CD8-positive, alpha-beta memory T cell (primary cell): ENCODE results near the gene ABHD17A. TPM values are rescaled to one million over a fixed set of nuclear protein-coding genes. Genes with fewer than 3 reads are reported as not detected.
"Not testable (repeated sequence)": the region's sequence is repeated elsewhere in the genome, so short reads cannot be mapped to it uniquely, and the experiment has no call there.

Source experiments
- CTCF ChIA-PET: fragments of 350-600 bp; sonication (Branson Sonifier 250); formaldehyde crosslinking; loops from one replicate; lab custom pipeline; 2021; ENCODE audit warnings: antibody characterized with exemption; lab: Charles Lee
- POLR2A ChIA-PET: fragments of 350-600 bp; sonication (Branson Sonifier 250); formaldehyde crosslinking; loops from one replicate; lab custom pipeline; 2021; ENCODE audit warnings: antibody characterized with exemption; lab: Charles Lee
- DNase-seq, 5 donors: peaks; one replicate each; pipeline versions ENCODE4 v3.0.0 to v3.0.0-alpha.2; 2020 to 2022; ENCODE audit warnings: mixed read lengths in 1 of 5
- H3K27ac ChIP-seq: one replicate; pipeline ENCODE4 v1.7.0; 2013; ENCODE audit warnings: low read depth, mild to moderate bottlenecking, low read length, moderate library complexity
- H3K27me3 ChIP-seq: 2 replicates; pipeline ENCODE4 v1.7.0; 2013; ENCODE audit warnings: low read length, mild to moderate bottlenecking; ENCODE audit not compliant: insufficient read depth, poor library complexity, severe bottlenecking
- H3K36me3 ChIP-seq: 2 replicates; pipeline ENCODE4 v1.7.0; 2013; ENCODE audit warnings: mild to moderate bottlenecking, low read length, moderate library complexity; ENCODE audit not compliant: insufficient read depth
- H3K4me1 ChIP-seq: 2 replicates; pipeline ENCODE4 v1.7.0; 2013; ENCODE audit warnings: mild to moderate bottlenecking, low read length, moderate library complexity; ENCODE audit not compliant: insufficient read depth
- H3K4me3 ChIP-seq: 2 replicates; pipeline ENCODE4 v1.7.0; 2013; ENCODE audit warnings: mild to moderate bottlenecking, low read length
- H3K9me3 ChIP-seq: 2 replicates; pipeline ENCODE4 v1.7.0; 2013; ENCODE audit warnings: mild to moderate bottlenecking, low read length
- H3K27ac Mint-ChIP-seq, 8 donors: one replicate each; pipeline ENCODE4 v1.8.0; 2020 to 2021; ENCODE audit warnings: mixed read lengths in 8 of 8, mild to moderate bottlenecking in 6 of 8, inconsistent platforms in 3 of 8, moderate library complexity in 3 of 8
- H3K27me3 Mint-ChIP-seq, 2 donors: one replicate each; pipeline ENCODE4 v1.8.0; 2020 to 2021; ENCODE audit warnings: mixed read lengths in 2 of 2, mild to moderate bottlenecking in 1 of 2, moderate library complexity in 1 of 2
- H3K36me3 Mint-ChIP-seq, 3 donors: one replicate each; pipeline ENCODE4 v1.8.0; 2020 to 2021; ENCODE audit warnings: mixed read lengths in 3 of 3, inconsistent platforms in 1 of 3, mild to moderate bottlenecking in 1 of 3
- H3K4me1 Mint-ChIP-seq, 3 donors: one replicate each; pipeline ENCODE4 v1.8.0; 2020 to 2021; ENCODE audit warnings: mixed read lengths in 3 of 3, inconsistent platforms in 1 of 3, mild to moderate bottlenecking in 1 of 3
- H3K4me3 Mint-ChIP-seq, 7 donors: one replicate each; pipeline ENCODE4 v1.8.0; 2020 to 2021; ENCODE audit warnings: mixed read lengths in 7 of 7, mild to moderate bottlenecking in 6 of 7, moderate library complexity in 4 of 7, inconsistent platforms in 2 of 7
- H3K9me3 Mint-ChIP-seq, 5 donors: one replicate each; pipeline ENCODE4 v1.8.0; 2020 to 2022; ENCODE audit warnings: mixed read lengths in 5 of 5, mild to moderate bottlenecking in 3 of 5, moderate library complexity in 2 of 5, inconsistent platforms in 1 of 5
- polyA plus RNA-seq: library from polyadenylated mRNA; unstranded; fragments of 300-500 nt; fragmentation: Illumina TruSeq; gene quantifications from one replicate; pipeline ENCODE4 v1.2.3, GENCODE V29; 2021
- total RNA-seq, 2 experiments: library from RNA; stranded (reverse); gene quantifications; one replicate each; pipeline ENCODE4 v1.2.3, GENCODE V29; 2021

The ABHD17A gene
- total and polyA plus RNA-seq, 3 experiments from 2014 or later, result 105 to 252 (median 114) TPM

- Mint-ChIP-seq H3K27ac (peak overlapping the region; percentile 92 to 99 (median 98)), H3K36me3 (peaks cover 0 to 50% (median 0%) of the 10 kb centered on the region in 3 donors), H3K4me1 (peaks cover 20 to 43% (median 25%) of the 10 kb centered on the region in 3 donors), H3K4me3 (peak overlapping the region; percentile 93 to 97 (median 96))
- Histone ChIP-seq H3K27ac (peak overlapping the region; percentile 86), H3K4me3 (peak overlapping the region; percentile 93), H3K4me1 (peaks cover 32% of the 10 kb centered on the region)
- not testable (repeated sequence) for DNase-seq, H3K9me3 Mint-ChIP-seq, H3K9me3 ChIP-seq, H3K27me3 ChIP-seq, H3K27me3 Mint-ChIP-seq, H3K36me3 ChIP-seq
- ChIA-PET CTCF (interaction anchor here (0.8 to 1.9 kb wide), 11 partner anchors 9 to 194 kb away, joined by 3 to 10 read pairs (median 4); partner anchors contain the start of genes ADAT3 and SCAMP4), POLR2A (interaction anchor here (0.6 to 2.5 kb wide), 5 partner anchors 10 to 552 kb away, joined by 3 to 20 read pairs (median 5); partner anchors contain the start of genes ABHD17A and TIMM13)
These were observed 10.0 kb downstream of the ABHD17A start for GRCh38 chr19:1875265-1875645.

- CTCF ChIA-PET, result interaction anchor here (0.7 to 1.9 kb wide), 12 partner anchors 8 to 195 kb away, joined by 3 to 10 read pairs (median 4); partner anchors contain the start of genes ADAT3 and SCAMP4
- peak in 2 of 5 donors; percentile 61 to 78 for DNase-seq
- Histone ChIP-seq H3K4me3 (peak overlapping the region; percentile 93), H3K4me1 (peaks cover 30% of the 10 kb centered on the region), H3K27ac (peak overlapping the region; percentile 86), H3K36me3 (peaks cover 5% of the 10 kb centered on the region), H3K9me3 (no peaks in the 10 kb centered on the region), H3K27me3 (no peaks in the 10 kb centered on the region)
- POLR2A ChIA-PET, result interaction anchor here (0.6 to 2.5 kb wide), 8 partner anchors 10 to 553 kb away, joined by 3 to 20 read pairs (median 4); partner anchors contain the start of genes ABHD17A and TIMM13
- no peaks in the 10 kb centered on the region for H3K9me3 Mint-ChIP-seq
- H3K4me1 Mint-ChIP-seq, result peaks cover 20 to 38% (median 25%) of the 10 kb centered on the region in 3 donors
- peaks cover 0 to 47% (median 0%) of the 10 kb centered on the region in 3 donors for H3K36me3 Mint-ChIP-seq
- H3K27ac Mint-ChIP-seq, result peak overlapping the region; percentile 92 to 99 (median 98)
- H3K4me3 Mint-ChIP-seq, result peak overlapping the region; percentile 93 to 97 (median 96)
- peaks cover 0 to 5% of the 10 kb centered on the region in 2 donors for H3K27me3 Mint-ChIP-seq
These were observed 10.6 kb downstream of the ABHD17A start for GRCh38 chr19:1874554-1875185.

- H3K27ac ChIP-seq, result peak overlapping the region; percentile 86
- DNase-seq, result no peak
- Mint-ChIP-seq H3K4me3 (peak overlapping the region; percentile 93 to 97 (median 96)), H3K36me3 (peaks cover 0 to 49% (median 0%) of the 10 kb centered on the region in 3 donors), H3K27ac (peak overlapping the region in 7 of 8 donors; percentile 87 to 99 (median 98)), H3K9me3 (no peaks in the 10 kb centered on the region), H3K4me1 (peaks cover 22 to 40% (median 29%) of the 10 kb centered on the region in 3 donors), H3K27me3 (peaks cover 0 to 5% of the 10 kb centered on the region in 2 donors)
- ChIA-PET POLR2A (interaction anchor here (0.6 to 1.3 kb wide), 3 partner anchors 11 to 160 kb away, joined by 3 to 11 read pairs (median 5); partner anchors contain the start of gene ABHD17A), CTCF (interaction anchor here (0.7 to 1.8 kb wide), 4 partner anchors 9 to 48 kb away, joined by 3 to 10 read pairs (median 7); partner anchors contain the start of genes ADAT3 and SCAMP4)
- peaks cover 30% of the 10 kb centered on the region for H3K4me1 ChIP-seq
- no peaks in the 10 kb centered on the region for H3K27me3 ChIP-seq
- peak overlapping the region; percentile 93 for H3K4me3 ChIP-seq
- peaks cover 5% of the 10 kb centered on the region for H3K36me3 ChIP-seq
- H3K9me3 ChIP-seq, result no peaks in the 10 kb centered on the region
These were observed 11.5 kb downstream of the ABHD17A start for GRCh38 chr19:1873524-1874473.

GRCh38 chr19:1872807-1873523 is 12.3 kb downstream of the ABHD17A start:
- peaks cover 30% of the 10 kb centered on the region for H3K4me1 ChIP-seq
- H3K9me3 ChIP-seq, result no peaks in the 10 kb centered on the region
- peak overlapping the region; percentile 93 for H3K4me3 ChIP-seq
- Mint-ChIP-seq H3K9me3 (no peaks in the 10 kb centered on the region), H3K36me3 (peaks cover 0 to 45% (median 0%) of the 10 kb centered on the region in 3 donors), H3K27ac (peak overlapping the region in 3 of 8 donors; percentile 73 to 98 (median 80)), H3K4me1 (peaks cover 24 to 44% (median 31%) of the 10 kb centered on the region in 3 donors), H3K27me3 (peaks cover 0 to 5% of the 10 kb centered on the region in 2 donors), H3K4me3 (peak overlapping the region in 4 of 7 donors; percentile 18 to 37 (median 29))
- CTCF ChIA-PET, result no interaction called here
- H3K36me3 ChIP-seq, result peaks cover 5% of the 10 kb centered on the region
- H3K27me3 ChIP-seq, result no peaks in the 10 kb centered on the region
- POLR2A ChIA-PET, result no interaction called here
- DNase-seq, result no peak
- H3K27ac ChIP-seq, result peak overlapping the region; percentile 72

GRCh38 chr19:1871630-1872029 is 13.7 kb downstream of the ABHD17A start:
- Mint-ChIP-seq H3K27me3 (peaks cover 0 to 5% of the 10 kb centered on the region in 2 donors), H3K4me3 (no peak overlapping the region), H3K36me3 (peaks cover 0 to 43% (median 0%) of the 10 kb centered on the region in 3 donors), H3K4me1 (peaks cover 27 to 50% (median 30%) of the 10 kb centered on the region in 3 donors), H3K27ac (no peak overlapping the region), H3K9me3 (no peaks in the 10 kb centered on the region)
- H3K4me3 ChIP-seq, result no peak overlapping the region
- H3K27me3 ChIP-seq, result no peaks in the 10 kb centered on the region
- no peak overlapping the region for H3K27ac ChIP-seq
- H3K9me3 ChIP-seq, result no peaks in the 10 kb centered on the region
- DNase-seq, result no peak
- H3K36me3 ChIP-seq, result peaks cover 5% of the 10 kb centered on the region
- H3K4me1 ChIP-seq, result peaks cover 29% of the 10 kb centered on the region
- ChIA-PET CTCF (interaction anchor here (2.0 kb wide), 1 partner anchor 26 kb away, joined by 4 read pairs; no protein-coding TSS in a partner anchor), POLR2A (no interaction called here)

- H3K4me1 Mint-ChIP-seq, result peaks cover 24 to 45% (median 26%) of the 10 kb centered on the region in 3 donors
- Histone ChIP-seq H3K4me1 (peaks cover 25% of the 10 kb centered on the region), H3K4me3 (no peak overlapping the region), H3K27ac (no peak overlapping the region), H3K27me3 (no peaks in the 10 kb centered on the region), H3K9me3 (no peaks in the 10 kb centered on the region), H3K36me3 (peaks cover 5% of the 10 kb centered on the region)
- no peak for DNase-seq
- no peak overlapping the region for H3K27ac Mint-ChIP-seq
- H3K36me3 Mint-ChIP-seq, result peaks cover 0 to 40% (median 0%) of the 10 kb centered on the region in 3 donors
- ChIA-PET POLR2A (interaction anchor here (1.0 kb wide), 1 partner anchor 17 kb away, joined by 3 read pairs; no protein-coding TSS in a partner anchor), CTCF (interaction anchor here (2.0 kb wide), 1 partner anchor 26 kb away, joined by 4 read pairs; no protein-coding TSS in a partner anchor)
- H3K4me3 Mint-ChIP-seq, result no peak overlapping the region
- H3K27me3 Mint-ChIP-seq, result peaks cover 0 to 5% of the 10 kb centered on the region in 2 donors
- H3K9me3 Mint-ChIP-seq, result no peaks in the 10 kb centered on the region
These were observed 14.1 kb downstream of the ABHD17A start for GRCh38 chr19:1871140-1871597.
